ENCODE measurements around the gene MAP4K2. TPM values are rescaled to one million over a fixed set of nuclear protein-coding genes. Genes with fewer than 3 reads are reported as not detected.

Gene MAP4K2
- total and polyA plus RNA-seq, 2 of the 13 experiments (the other 11 are each of a cell fraction or from before 2014, with no cell fraction given): 8.3 to 17.6 TPM

DNA sequence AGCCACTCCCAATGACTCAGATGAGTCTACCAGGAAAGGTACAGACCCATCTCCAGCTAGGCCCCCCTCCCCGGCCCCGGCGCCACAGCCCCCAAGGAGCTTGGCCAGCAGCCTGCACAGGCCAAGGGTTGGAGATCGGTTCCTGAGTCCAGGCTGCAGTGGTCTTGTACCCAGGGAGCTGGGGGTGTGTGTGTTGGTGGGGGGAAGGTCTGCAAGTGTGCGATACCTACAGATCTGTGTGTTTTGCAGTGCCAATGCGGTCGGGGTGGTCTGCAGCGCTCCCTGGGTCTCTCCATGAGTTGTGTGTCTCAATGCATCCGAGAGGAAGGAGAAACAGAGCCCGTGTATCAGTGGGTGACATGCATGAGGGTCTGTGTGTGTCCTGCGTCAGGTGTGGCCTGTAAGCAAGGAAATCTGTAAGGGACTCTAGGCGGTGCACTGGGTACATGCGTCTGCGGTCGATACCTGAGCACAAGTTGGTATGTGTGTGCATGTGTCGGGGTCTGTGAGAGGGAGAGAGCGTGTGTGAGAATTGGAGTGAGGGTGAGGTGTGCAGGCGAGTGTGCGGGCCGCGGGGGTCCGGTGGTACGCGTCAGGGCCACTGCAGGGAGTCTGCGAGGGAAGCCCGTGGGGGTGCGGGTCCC is 40.8 kb upstream of the MAP4K2 start (continued):
- TF ChIP-seq CCDC6 (CRISPR knock-in tag; IDR thresholded peaks at IDR 0.05): no peak
- no peak for TF ChIP-seq CREM (IDR thresholded peaks at IDR 0.05)
- TF ChIP-seq CREM (CRISPR knock-in tag; IDR thresholded peaks at IDR 0.05): no peak
- TF ChIP-seq, protein P1, sequence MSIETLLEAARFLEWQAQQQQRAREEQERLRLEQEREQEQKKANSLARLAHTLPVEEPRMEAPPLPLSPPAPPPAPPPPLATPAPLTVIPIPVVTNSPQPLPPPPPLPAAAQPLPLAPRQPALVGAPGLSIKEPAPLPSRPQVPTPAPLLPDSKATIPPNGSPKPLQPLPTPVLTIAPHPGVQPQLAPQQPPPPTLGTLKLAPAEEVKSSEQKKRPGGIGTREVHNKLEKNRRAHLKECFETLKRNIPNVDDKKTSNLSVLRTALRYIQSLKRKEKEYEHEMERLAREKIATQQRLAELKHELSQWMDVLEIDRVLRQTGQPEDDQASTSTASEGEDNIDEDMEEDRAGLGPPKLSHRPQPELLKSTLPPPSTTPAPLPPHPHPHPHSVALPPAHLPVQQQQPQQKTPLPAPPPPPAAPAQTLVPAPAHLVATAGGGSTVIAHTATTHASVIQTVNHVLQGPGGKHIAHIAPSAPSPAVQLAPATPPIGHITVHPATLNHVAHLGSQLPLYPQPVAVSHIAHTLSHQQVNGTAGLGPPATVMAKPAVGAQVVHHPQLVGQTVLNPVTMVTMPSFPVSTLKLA (IDR thresholded peaks at IDR 0.05): no peak
- TF ChIP-seq SP5 (CRISPR knock-in tag; IDR thresholded peaks at IDR 0.05; ENCODE audit: borderline replicate concordance, low read depth): no peak
- TF ChIP-seq PHF20 (CRISPR knock-in tag; IDR thresholded peaks at IDR 0.05): no peak
- TF ChIP-seq KDM2A (CRISPR knock-in tag; IDR thresholded peaks at IDR 0.05; ENCODE audit: borderline replicate concordance, low read depth): no peak
- TF ChIP-seq, protein P2, sequence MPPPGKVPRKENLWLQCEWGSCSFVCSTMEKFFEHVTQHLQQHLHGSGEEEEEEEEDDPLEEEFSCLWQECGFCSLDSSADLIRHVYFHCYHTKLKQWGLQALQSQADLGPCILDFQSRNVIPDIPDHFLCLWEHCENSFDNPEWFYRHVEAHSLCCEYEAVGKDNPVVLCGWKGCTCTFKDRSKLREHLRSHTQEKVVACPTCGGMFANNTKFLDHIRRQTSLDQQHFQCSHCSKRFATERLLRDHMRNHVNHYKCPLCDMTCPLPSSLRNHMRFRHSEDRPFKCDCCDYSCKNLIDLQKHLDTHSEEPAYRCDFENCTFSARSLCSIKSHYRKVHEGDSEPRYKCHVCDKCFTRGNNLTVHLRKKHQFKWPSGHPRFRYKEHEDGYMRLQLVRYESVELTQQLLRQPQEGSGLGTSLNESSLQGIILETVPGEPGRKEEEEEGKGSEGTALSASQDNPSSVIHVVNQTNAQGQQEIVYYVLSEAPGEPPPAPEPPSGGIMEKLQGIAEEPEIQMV (CRISPR knock-in tag; IDR thresholded peaks at IDR 0.05; ENCODE audit: low read depth): no peak
- no peak for TF ChIP-seq ZSCAN22 (CRISPR knock-in tag; IDR thresholded peaks at IDR 0.05)
- TF ChIP-seq ZNF547 (CRISPR knock-in tag; IDR thresholded peaks at IDR 0.05): no peak
- no peak for TF ChIP-seq ZSCAN12 (CRISPR knock-in tag; IDR thresholded peaks at IDR 0.05)
- 0 out of 2 replicates have a peak, but pooled peaks have one; percentile 21 for TF ChIP-seq DMAP1 (CRISPR knock-in tag; IDR thresholded peaks at IDR 0.05)
- TF ChIP-seq CCAR2 (optimal IDR thresholded peaks at IDR 0.05; ENCODE audit: low read depth, low read length): no peak
- no peak for TF ChIP-seq ZNF207 (IDR thresholded peaks at IDR 0.05; ENCODE audit: borderline replicate concordance)
- TF ChIP-seq ZFP41 (CRISPR knock-in tag; IDR thresholded peaks at IDR 0.05; ENCODE audit: borderline replicate concordance): no peak
- TF ChIP-seq MIER2 (CRISPR knock-in tag; IDR thresholded peaks at IDR 0.05): no peak
- TF ChIP-seq FOXP1 (IDR thresholded peaks at IDR 0.05): no peak
- no peak for TF ChIP-seq FOXP1 (CRISPR knock-in tag; IDR thresholded peaks at IDR 0.05)
- no peak for TF ChIP-seq KDM5B (CRISPR knock-in tag; IDR thresholded peaks at IDR 0.05; ENCODE audit: borderline replicate concordance)
- TF ChIP-seq, protein P3, sequence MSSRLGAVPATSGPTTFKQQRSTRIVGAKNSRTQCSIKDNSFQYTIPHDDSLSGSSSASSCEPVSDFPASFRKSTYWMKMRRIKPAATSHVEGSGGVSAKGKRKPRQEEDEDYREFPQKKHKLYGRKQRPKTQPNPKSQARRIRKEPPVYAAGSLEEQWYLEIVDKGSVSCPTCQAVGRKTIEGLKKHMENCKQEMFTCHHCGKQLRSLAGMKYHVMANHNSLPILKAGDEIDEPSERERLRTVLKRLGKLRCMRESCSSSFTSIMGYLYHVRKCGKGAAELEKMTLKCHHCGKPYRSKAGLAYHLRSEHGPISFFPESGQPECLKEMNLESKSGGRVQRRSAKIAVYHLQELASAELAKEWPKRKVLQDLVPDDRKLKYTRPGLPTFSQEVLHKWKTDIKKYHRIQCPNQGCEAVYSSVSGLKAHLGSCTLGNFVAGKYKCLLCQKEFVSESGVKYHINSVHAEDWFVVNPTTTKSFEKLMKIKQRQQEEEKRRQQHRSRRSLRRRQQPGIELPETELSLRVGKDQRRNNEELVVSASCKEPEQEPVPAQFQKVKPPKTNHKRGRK (CRISPR knock-in tag; IDR thresholded peaks at IDR 0.05): no peak
- TF ChIP-seq FOXA1 (IDR thresholded peaks at IDR 0.05): no peak
- no peak for TF ChIP-seq FOXA1 (CRISPR knock-in tag; IDR thresholded peaks at IDR 0.05)
- no peak for TF ChIP-seq SMAD1 (CRISPR knock-in tag; IDR thresholded peaks at IDR 0.05; ENCODE audit: borderline replicate concordance, low read depth)
- no peak for TF ChIP-seq KLF11 (CRISPR knock-in tag; IDR thresholded peaks at IDR 0.05)
- TF ChIP-seq, protein P4, sequence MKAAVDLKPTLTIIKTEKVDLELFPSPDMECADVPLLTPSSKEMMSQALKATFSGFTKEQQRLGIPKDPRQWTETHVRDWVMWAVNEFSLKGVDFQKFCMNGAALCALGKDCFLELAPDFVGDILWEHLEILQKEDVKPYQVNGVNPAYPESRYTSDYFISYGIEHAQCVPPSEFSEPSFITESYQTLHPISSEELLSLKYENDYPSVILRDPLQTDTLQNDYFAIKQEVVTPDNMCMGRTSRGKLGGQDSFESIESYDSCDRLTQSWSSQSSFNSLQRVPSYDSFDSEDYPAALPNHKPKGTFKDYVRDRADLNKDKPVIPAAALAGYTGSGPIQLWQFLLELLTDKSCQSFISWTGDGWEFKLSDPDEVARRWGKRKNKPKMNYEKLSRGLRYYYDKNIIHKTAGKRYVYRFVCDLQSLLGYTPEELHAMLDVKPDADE (CRISPR knock-in tag; IDR thresholded peaks at IDR 0.05): no peak
- TF ChIP-seq, protein P5, sequence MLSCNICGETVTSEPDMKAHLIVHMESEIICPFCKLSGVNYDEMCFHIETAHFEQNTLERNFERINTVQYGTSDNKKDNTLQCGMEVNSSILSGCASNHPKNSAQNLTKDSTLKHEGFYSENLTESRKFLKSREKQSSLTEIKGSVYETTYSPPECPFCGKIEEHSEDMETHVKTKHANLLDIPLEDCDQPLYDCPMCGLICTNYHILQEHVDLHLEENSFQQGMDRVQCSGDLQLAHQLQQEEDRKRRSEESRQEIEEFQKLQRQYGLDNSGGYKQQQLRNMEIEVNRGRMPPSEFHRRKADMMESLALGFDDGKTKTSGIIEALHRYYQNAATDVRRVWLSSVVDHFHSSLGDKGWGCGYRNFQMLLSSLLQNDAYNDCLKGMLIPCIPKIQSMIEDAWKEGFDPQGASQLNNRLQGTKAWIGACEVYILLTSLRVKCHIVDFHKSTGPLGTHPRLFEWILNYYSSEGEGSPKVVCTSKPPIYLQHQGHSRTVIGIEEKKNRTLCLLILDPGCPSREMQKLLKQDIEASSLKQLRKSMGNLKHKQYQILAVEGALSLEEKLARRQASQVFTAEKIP (CRISPR knock-in tag; IDR thresholded peaks at IDR 0.05; ENCODE audit: borderline replicate concordance): no peak
